HepG2 (cell line): Measurements from ENCODE around the gene SPATA32. TPM values are rescaled to one million over a fixed set of nuclear protein-coding genes. Genes with fewer than 3 reads are reported as not detected.

Experiments used
- ARNT ChIP-seq: fragments of 450-650 bp; IDR thresholded peaks from 2 replicates; pipeline ENCODE4 v1.6.1; 2017
- CAMTA2 ChIP-seq: sonication (generic); formaldehyde crosslinking; IDR thresholded peaks from 2 replicates; pipeline ENCODE4 v1.4.0; 2020; ENCODE audit warnings: mild to moderate bottlenecking, missing genetic modification reagents, borderline replicate concordance
- HMG20B ChIP-seq: conservative IDR thresholded peaks from 2 replicates; pipeline ENCODE4 v1.6.1; 2016; ENCODE audit warnings: missing genetic modification reagents, missing compliant biosample characterization
- HMGXB4 ChIP-seq, 2 experiments: sonication (generic) in 1 of 2; formaldehyde crosslinking in 1 of 2; IDR thresholded peaks; 2 replicates each; pipeline versions ENCODE4 v1.4.0 to v1.6.1; 2018 to 2020; ENCODE audit warnings: missing genetic modification reagents in 2 of 2, borderline replicate concordance in 1 of 2, low read depth in 1 of 2, mild to moderate bottlenecking in 1 of 2, missing biosample characterization in 1 of 2
- HNRNPK ChIP-seq: fragments of 200-400 bp; formaldehyde crosslinking; IDR thresholded peaks from 2 replicates; pipeline ENCODE4 v1.6.1; 2018; ENCODE audit warnings: low read length, low read depth, moderate library complexity, mild to moderate bottlenecking; ENCODE audit not compliant: poor library complexity, severe bottlenecking
- NCOA2 ChIP-seq: sonication (generic); formaldehyde crosslinking; IDR thresholded peaks from 2 replicates; pipeline ENCODE4 v1.8.0; 2022; ENCODE audit warnings: inconsistent platforms
- NCOA5 ChIP-seq: sonication (generic); formaldehyde crosslinking; IDR thresholded peaks from 2 replicates; pipeline ENCODE4 v1.4.0; 2020; ENCODE audit warnings: missing genetic modification reagents
- NCOR1 ChIP-seq: fragments of 200-600 bp; sonication (generic); IDR thresholded peaks from 2 replicates; pipeline ENCODE4 v1.7.0; 2017; ENCODE audit warnings: antibody characterized with exemption, low read length, borderline replicate concordance
- POLR2A ChIP-seq, 2 experiments: IDR thresholded peaks; 2 replicates each; pipeline ENCODE4 v1.6.1; 2011; ENCODE audit warnings: low read depth in 2 of 2, low read length in 2 of 2, mild to moderate bottlenecking in 1 of 2, moderate library complexity in 1 of 2; ENCODE audit not compliant: insufficient read depth in 1 of 2
- SAP130 ChIP-seq: IDR thresholded peaks from 2 replicates; pipeline ENCODE4 v1.6.1; 2016; ENCODE audit warnings: low read depth
- SIX4 ChIP-seq: sonication (generic); formaldehyde crosslinking; IDR thresholded peaks from 2 replicates; pipeline ENCODE4 v1.4.0; 2020; ENCODE audit warnings: missing genetic modification reagents
- TBL1XR1 ChIP-seq: fragments of 150-350 bp; IDR thresholded peaks from 2 replicates; pipeline ENCODE4 v1.6.1; 2014; ENCODE audit warnings: borderline replicate concordance, low read length; ENCODE audit not compliant: partially characterized antibody
- TRIM24 ChIP-seq: sonication (generic); formaldehyde crosslinking; IDR thresholded peaks from 2 replicates; pipeline ENCODE4 v1.8.0; 2022; ENCODE audit warnings: mild to moderate bottlenecking, missing genetic modification reagents
- ZBTB7A ChIP-seq: sonication (generic); formaldehyde crosslinking; IDR thresholded peaks from 2 replicates; pipeline ENCODE4 v1.8.0; 2022; ENCODE audit warnings: mild to moderate bottlenecking, missing genetic modification reagents
- ZBTB8A ChIP-seq: sonication (generic); formaldehyde crosslinking; IDR thresholded peaks from 2 replicates; pipeline ENCODE4 v1.4.0; 2020; ENCODE audit warnings: mild to moderate bottlenecking, low read depth, missing genetic modification reagents, borderline replicate concordance
- ZFP1 ChIP-seq: IDR thresholded peaks from 2 replicates; pipeline ENCODE4 v1.6.1; 2016
- ZHX2 ChIP-seq, 2 experiments: sonication (generic) in 1 of 2; formaldehyde crosslinking in 1 of 2; IDR thresholded peaks; 2 replicates each; pipeline versions ENCODE4 v1.6.1 to v1.9.0; 2014 to 2022; ENCODE audit warnings: antibody characterized with exemption in 1 of 2, borderline replicate concordance in 1 of 2, inconsistent platforms in 1 of 2, low read depth in 1 of 2, missing genetic modification reagents in 1 of 2
- ZNF225 ChIP-seq: sonication (generic); formaldehyde crosslinking; IDR thresholded peaks from 2 replicates; pipeline ENCODE4 v1.4.0; 2020; ENCODE audit warnings: mild to moderate bottlenecking, missing genetic modification reagents
- ZNF333 ChIP-seq: sonication (generic); formaldehyde crosslinking; IDR thresholded peaks from 2 replicates; pipeline ENCODE4 v1.4.0; 2020; ENCODE audit warnings: mild to moderate bottlenecking, missing genetic modification reagents, borderline replicate concordance
- ZNF75D ChIP-seq: sonication (generic); formaldehyde crosslinking; IDR thresholded peaks from 2 replicates; pipeline ENCODE4 v1.8.1; 2023; ENCODE audit warnings: missing genetic modification reagents, mild to moderate bottlenecking, borderline replicate concordance
- polyA plus RNA-seq, 8 experiments: library from polyadenylated mRNA; depleted of rRNA in 3 of 8; stranded (reverse) in 7 of 8; unstranded in 1 of 8; fragments of >200 nt; fragmentation: Illumina TruSeq in 4 of 8; extraction: Trizol in 4 of 8; gene quantifications; 2 replicates each; pipeline versions ENCODE4 v1.2.1 to v1.2.3, GENCODE V29; 2011 to 2016; ENCODE audit warnings: low read depth in 4 of 8, missing spikeins in 1 of 8, mixed read lengths in 1 of 8; ENCODE audit not compliant: insufficient read depth in 1 of 8
- total RNA-seq, 5 experiments: library from RNA; depleted of rRNA; stranded (reverse); fragments of >200 nt; fragmentation: Illumina TruSeq; extraction: Trizol; gene quantifications; 2 replicates each; pipeline ENCODE4 v1.2.3, GENCODE V29; 2016; ENCODE audit warnings: low read depth in 1 of 5
- TF ChIP-seq, protein P1 (sequence below): IDR thresholded peaks from 2 replicates; pipeline ENCODE4 v1.6.1; 2016; ENCODE audit warnings: missing biosample characterization, missing genetic modification reagents, low read depth

Gene SPATA32
- total and polyA plus RNA-seq, 2 of the 13 experiments (the other 11 are each of a cell fraction or from before 2014, with no cell fraction given), result not detected

- TF ChIP-seq, protein P1, sequence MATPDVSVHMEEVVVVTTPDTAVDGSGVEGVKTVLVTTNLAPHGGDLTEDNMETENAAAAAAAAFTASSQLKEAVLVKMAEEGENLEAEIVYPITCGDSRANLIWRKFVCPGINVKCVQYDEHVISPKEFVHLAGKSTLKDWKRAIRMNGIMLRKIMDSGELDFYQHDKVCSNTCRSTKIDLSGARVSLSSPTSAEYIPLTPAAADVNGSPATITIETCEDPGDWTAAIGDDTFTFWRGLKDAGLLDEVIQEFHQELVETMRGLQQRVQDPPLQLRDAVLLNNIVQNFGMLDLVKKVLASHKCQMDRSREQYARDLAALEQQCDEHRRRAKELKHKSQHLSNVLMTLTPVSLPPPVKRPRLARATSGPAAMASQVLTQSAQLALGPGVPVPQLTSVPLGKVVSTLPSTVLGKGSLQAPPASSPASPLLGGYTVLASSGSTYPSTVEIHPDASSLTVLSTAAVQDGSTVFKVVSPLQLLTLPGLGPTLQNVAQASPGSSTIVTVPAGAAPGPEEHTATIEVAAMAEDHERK, result no peak
- no peak for TF ChIP-seq ZNF75D
- TF ChIP-seq ZNF333 (CRISPR knock-in tag), result no peak
- no peak for TF ChIP-seq ZFP1 (CRISPR knock-in tag)
- peak; percentile 39; the same call in 1 of the 2 replicates for TF ChIP-seq SAP130
- TF ChIP-seq NCOA2 (CRISPR knock-in tag), result no peak
- TF ChIP-seq ZHX2 (IDR thresholded peaks at IDR 0.05; ENCODE audit: low read depth), result no peak
- TF ChIP-seq ZHX2 (CRISPR knock-in tag; IDR thresholded peaks at IDR 0.05; ENCODE audit: borderline replicate concordance), result no peak
- TF ChIP-seq ZBTB7A (CRISPR knock-in tag), result peak; percentile 75; the same call in 1 of the 2 replicates
- TF ChIP-seq POLR2A (IDR thresholded peaks at IDR 0.05; ENCODE audit: insufficient read depth in 1 of 2, low read depth in 2 of 2, low read length in 2 of 2), result no peak
- no peak for TF ChIP-seq ZBTB8A (CRISPR knock-in tag)
- TF ChIP-seq HMGXB4 (CRISPR knock-in tag; IDR thresholded peaks at IDR 0.05; ENCODE audit: borderline replicate concordance in 1 of 2, low read depth in 1 of 2), result peak in 1 of 2 experiments; percentile 33; a peak in 1 of 4 replicates
- TF ChIP-seq NCOR1, result peak; percentile 96
- TF ChIP-seq ARNT, result no peak
- no peak for TF ChIP-seq NCOA5 (CRISPR knock-in tag)
- TF ChIP-seq HNRNPK, result no peak
- 0 out of 2 replicates have a peak, but pooled peaks have one; percentile 22 for TF ChIP-seq CAMTA2
- no peak for TF ChIP-seq ZNF225 (CRISPR knock-in tag)
- no peak for TF ChIP-seq SIX4
- no peak for TF ChIP-seq TBL1XR1
- peak; percentile 49; the same call in 1 of the 2 replicates for TF ChIP-seq TRIM24
- no peak for TF ChIP-seq HMG20B (CRISPR knock-in tag)
Observed at GRCh38 chr17:45293413-45294211, 31.7 kb upstream of the SPATA32 start (continued).
